ENCODE data around the gene ATP6V0B. TPM values are rescaled to one million over a fixed set of nuclear protein-coding genes. Genes with fewer than 3 reads are reported as not detected.

ATP6V0B gene
- total and polyA plus RNA-seq, 2 donors from 2014 or later, result 156 to 636 TPM

- H3K27me3 ChIP-seq (ENCODE audit: control insufficient read depth, insufficient read depth, low read length), result no peaks in the 10 kb centered on the region
- TF ChIP-seq, protein P1, sequence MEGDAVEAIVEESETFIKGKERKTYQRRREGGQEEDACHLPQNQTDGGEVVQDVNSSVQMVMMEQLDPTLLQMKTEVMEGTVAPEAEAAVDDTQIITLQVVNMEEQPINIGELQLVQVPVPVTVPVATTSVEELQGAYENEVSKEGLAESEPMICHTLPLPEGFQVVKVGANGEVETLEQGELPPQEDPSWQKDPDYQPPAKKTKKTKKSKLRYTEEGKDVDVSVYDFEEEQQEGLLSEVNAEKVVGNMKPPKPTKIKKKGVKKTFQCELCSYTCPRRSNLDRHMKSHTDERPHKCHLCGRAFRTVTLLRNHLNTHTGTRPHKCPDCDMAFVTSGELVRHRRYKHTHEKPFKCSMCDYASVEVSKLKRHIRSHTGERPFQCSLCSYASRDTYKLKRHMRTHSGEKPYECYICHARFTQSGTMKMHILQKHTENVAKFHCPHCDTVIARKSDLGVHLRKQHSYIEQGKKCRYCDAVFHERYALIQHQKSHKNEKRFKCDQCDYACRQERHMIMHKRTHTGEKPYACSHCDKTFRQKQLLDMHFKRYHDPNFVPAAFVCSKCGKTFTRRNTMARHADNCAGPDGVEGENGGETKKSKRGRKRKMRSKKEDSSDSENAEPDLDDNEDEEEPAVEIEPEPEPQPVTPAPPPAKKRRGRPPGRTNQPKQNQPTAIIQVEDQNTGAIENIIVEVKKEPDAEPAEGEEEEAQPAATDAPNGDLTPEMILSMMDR (IDR thresholded peaks at IDR 0.05; ENCODE audit: borderline replicate concordance, extremely low read depth, insufficient read depth), result no peak
- FAIRE-seq (no peak), DNase-seq (no peak)
- H3K4me3 ChIP-seq (ENCODE audit: low read length in 3 of 3), result no peak overlapping the region
- intact Hi-C loops (cut with DNase I), result no loop called here
- H3K9ac ChIP-seq (ENCODE audit: low read length in 3 of 3), result no peak overlapping the region
- peaks cover 0 to 5% (median 0%) of the 10 kb centered on the region in 3 donors for H3K4me1 ChIP-seq (ENCODE audit: control insufficient read depth in 2 of 3, insufficient read depth in 2 of 3, low read depth in 1 of 3, low read length in 3 of 3)
- H3K36me3 ChIP-seq (ENCODE audit: control insufficient read depth in 2 of 3, insufficient read depth in 3 of 3, low read length in 3 of 3), result no peaks in the 10 kb centered on the region
- H3K9me3 ChIP-seq (ENCODE audit: control insufficient read depth in 2 of 3, insufficient read depth in 1 of 3, low read length in 3 of 3), result no peaks in the 10 kb centered on the region
- H3K27ac ChIP-seq (ENCODE audit: low read depth in 2 of 2, low read length in 2 of 2), result no peak overlapping the region
These were observed 27.9 kb downstream of the ATP6V0B start for GRCh38 chr1:44002606-44003157.

DNA sequence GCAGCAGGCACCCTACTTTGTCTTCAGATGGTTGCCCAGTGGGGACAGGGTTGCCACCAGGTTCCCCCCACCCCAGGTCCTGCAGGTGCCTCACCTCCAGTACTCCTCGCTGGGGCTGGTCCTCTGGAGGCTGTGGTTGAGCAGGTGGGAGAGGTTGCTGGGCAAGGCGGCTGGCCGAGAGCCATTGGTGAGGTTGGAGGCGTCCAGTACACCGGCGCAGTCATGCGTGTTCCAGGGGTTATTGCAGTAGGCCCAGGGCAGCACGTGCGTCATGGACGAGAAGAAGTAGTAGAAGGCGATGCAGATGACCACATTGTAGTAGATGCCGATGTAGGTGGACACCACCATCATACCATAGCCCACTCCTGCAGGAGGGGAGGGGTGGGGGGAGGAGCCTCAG is 33.5 kb downstream of the ATP6V0B start:
- Histone ChIP-seq H3K9me3 (ENCODE audit: control insufficient read depth in 2 of 3, insufficient read depth in 1 of 3, low read length in 3 of 3) (no peaks in the 10 kb centered on the region), H3K27me3 (ENCODE audit: control insufficient read depth, insufficient read depth, low read length) (no peaks in the 10 kb centered on the region), H3K36me3 (ENCODE audit: control insufficient read depth in 2 of 3, insufficient read depth in 3 of 3, low read length in 3 of 3) (no peaks in the 10 kb centered on the region), H3K9ac (ENCODE audit: low read length in 3 of 3) (no peak overlapping the region), H3K4me3 (ENCODE audit: low read length in 3 of 3) (no peak overlapping the region), H3K4me1 (ENCODE audit: control insufficient read depth in 2 of 3, insufficient read depth in 2 of 3, low read depth in 1 of 3, low read length in 3 of 3) (peaks cover 0 to 3% (median 0%) of the 10 kb centered on the region in 3 donors), H3K27ac (ENCODE audit: low read depth in 2 of 2, low read length in 2 of 2) (no peak overlapping the region)
- TF ChIP-seq, protein P1 (IDR thresholded peaks at IDR 0.05; ENCODE audit: borderline replicate concordance, extremely low read depth, insufficient read depth), result no peak
- no peak for DNase-seq
- FAIRE-seq, result no peak
- intact Hi-C loops (cut with DNase I), result no loop called here

DNA sequence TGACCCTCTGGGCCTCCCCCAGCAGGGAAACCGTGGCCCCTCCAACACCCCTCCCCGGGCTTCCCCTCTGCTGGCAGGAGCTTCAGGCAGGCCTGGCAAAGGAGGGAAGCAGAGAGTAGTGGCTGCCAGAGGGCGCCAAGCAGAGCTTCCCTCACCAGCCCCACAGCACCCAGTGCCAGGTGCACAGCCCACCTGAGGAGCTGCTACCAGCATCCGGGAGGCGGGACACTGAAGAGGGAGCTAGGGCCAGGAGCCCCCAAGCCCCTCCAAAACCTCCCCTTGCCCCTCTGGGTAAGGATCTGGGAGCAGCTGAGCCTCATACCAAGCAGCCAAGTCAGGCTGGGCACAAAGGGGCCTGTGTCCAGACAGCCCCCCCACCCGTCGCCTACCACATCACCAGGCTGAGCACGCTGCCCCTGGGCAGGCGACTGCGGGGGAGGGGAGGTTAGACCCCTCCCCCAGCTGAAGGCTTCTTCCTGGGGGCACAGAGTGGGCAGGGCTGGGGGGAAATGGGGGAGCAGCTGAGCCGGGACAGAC is 36.2 kb downstream of the ATP6V0B start:
- intact Hi-C loops (cut with DNase I), result no loop called here
- FAIRE-seq, result no peak
- Histone ChIP-seq H3K9me3 (ENCODE audit: control insufficient read depth in 2 of 3, insufficient read depth in 1 of 3, low read length in 3 of 3) (no peaks in the 10 kb centered on the region), H3K4me3 (ENCODE audit: low read length in 3 of 3) (no peak overlapping the region), H3K36me3 (ENCODE audit: control insufficient read depth in 2 of 3, insufficient read depth in 3 of 3, low read length in 3 of 3) (no peaks in the 10 kb centered on the region), H3K27me3 (ENCODE audit: control insufficient read depth, insufficient read depth, low read length) (no peaks in the 10 kb centered on the region), H3K4me1 (ENCODE audit: control insufficient read depth in 2 of 3, insufficient read depth in 2 of 3, low read depth in 1 of 3, low read length in 3 of 3) (peaks cover 0 to under 1% (median 0%) of the 10 kb centered on the region in 3 donors), H3K9ac (ENCODE audit: low read length in 3 of 3) (no peak overlapping the region), H3K27ac (ENCODE audit: low read depth in 2 of 2, low read length in 2 of 2) (no peak overlapping the region)
- TF ChIP-seq, protein P1 (IDR thresholded peaks at IDR 0.05; ENCODE audit: borderline replicate concordance, extremely low read depth, insufficient read depth), result no peak
- DNase-seq, result no peak
